IMR-90 (cell line): ENCODE data around the gene LRRC8E. TPM values are rescaled to one million over a fixed set of nuclear protein-coding genes. Genes with fewer than 3 reads are reported as not detected.

ENCODE experiments used
- ATAC-seq: fragments of 200-7000 bp; cut with Tn5 transposase; 2 replicates; pipeline ENCODE4 v1.9.1; 2020; ENCODE audit warnings: low read depth, mild to moderate bottlenecking, moderate library complexity
- BruUV-seq: library from RNA; stranded (reverse); fragments of 400-500 nt; replicated peaks from 2 replicates; lab custom pipeline; 2021; lab: Mats Ljungman, UMichigan
- CTCF ChIA-PET: fragments of 300-600 bp; formaldehyde crosslinking; extraction: SDS; loops from one replicate; lab custom pipeline; 2021; ENCODE audit warnings: antibody characterized with exemption; lab: Yijun Ruan, JAX
- POLR2A ChIA-PET: fragments of 300-600 bp; sonication (Branson Sonifier 250); formaldehyde crosslinking; loops from one replicate; lab custom pipeline; 2022; ENCODE audit warnings: antibody characterized with exemption; ENCODE audit not compliant: unreplicated experiment; lab: Charles Lee
- DNase-seq: peaks from one replicate; pipeline ENCODE4 v3.0.0; 2013
- H2AFZ ChIP-seq: replicated peaks from 2 replicates; pipeline ENCODE3; 2013; ENCODE audit warnings: low read length, mild to moderate bottlenecking; ENCODE audit not compliant: poor library complexity
- H2AK5ac ChIP-seq: 2 replicates; pipeline ENCODE4 v1.6.1; 2013; ENCODE audit warnings: low read depth, low read length, inconsistent platforms
- H2AK9ac ChIP-seq: replicated peaks from 2 replicates; pipeline ENCODE3; 2013; ENCODE audit warnings: mild to moderate bottlenecking, low read depth, low read length, moderate library complexity; ENCODE audit not compliant: poor library complexity
- H2BK120ac ChIP-seq: 2 replicates; pipeline ENCODE4 v1.6.1; 2013; ENCODE audit warnings: low read depth, low read length, inconsistent platforms
- H2BK15ac ChIP-seq: 3 replicates; pipeline ENCODE4 v1.6.1; 2013; ENCODE audit warnings: low read depth, low read length, inconsistent platforms
- H2BK20ac ChIP-seq: 2 replicates; pipeline ENCODE4 v1.6.1; 2013; ENCODE audit warnings: low read depth, mild to moderate bottlenecking, inconsistent platforms, low read length, moderate library complexity
- H2BK5ac ChIP-seq: 2 replicates; pipeline ENCODE4 v1.6.1; 2013; ENCODE audit warnings: mild to moderate bottlenecking, low read depth, low read length, inconsistent platforms; ENCODE audit not compliant: poor library complexity, severe bottlenecking
- H3K14ac ChIP-seq: replicated peaks from 2 replicates; pipeline ENCODE4 v1.6.1; 2013; ENCODE audit warnings: low read depth, low read length, inconsistent platforms
- H3K18ac ChIP-seq: 2 replicates; pipeline ENCODE4 v1.6.1; 2013; ENCODE audit warnings: low read depth, low read length, control low read depth
- H3K23ac ChIP-seq: 2 replicates; pipeline ENCODE4 v1.6.1; 2013; ENCODE audit warnings: low read depth, low read length, inconsistent platforms
- H3K27ac ChIP-seq: 2 replicates; pipeline ENCODE4 v1.5.1; 2013; ENCODE audit warnings: mild to moderate bottlenecking, control low read depth, low read length; ENCODE audit not compliant: insufficient read depth
- H3K27me3 ChIP-seq: 2 replicates; pipeline ENCODE4 v1.6.1; 2013; ENCODE audit warnings: low read length; ENCODE audit not compliant: control insufficient read depth, insufficient read depth
- H3K36me3 ChIP-seq: 2 replicates; pipeline ENCODE4 v1.6.1; 2013; ENCODE audit warnings: low read length, mixed read lengths; ENCODE audit not compliant: control insufficient read depth, insufficient read depth
- H3K4ac ChIP-seq: 2 replicates; pipeline ENCODE4 v1.6.1; 2013; ENCODE audit warnings: low read depth, low read length, inconsistent platforms
- H3K4me1 ChIP-seq: 2 replicates; pipeline ENCODE4 v1.6.1; 2013; ENCODE audit warnings: low read length, mixed read lengths; ENCODE audit not compliant: control insufficient read depth, insufficient read depth
- H3K4me2 ChIP-seq: 2 replicates; pipeline ENCODE4 v1.6.1; 2013; ENCODE audit warnings: low read depth, mild to moderate bottlenecking, control low read depth, low read length, moderate library complexity
- H3K4me3 ChIP-seq: 2 replicates; pipeline ENCODE4 v1.5.1; 2013; ENCODE audit warnings: low read depth, mild to moderate bottlenecking, control low read depth, low read length, moderate library complexity; ENCODE audit not compliant: insufficient read depth
- H3K56ac ChIP-seq: 2 replicates; pipeline ENCODE4 v1.6.1; 2013; ENCODE audit warnings: low read length, inconsistent platforms; ENCODE audit not compliant: insufficient read depth; ENCODE audit errors: extremely low read depth
- H3K79me1 ChIP-seq, 2 experiments: 2 replicates each; pipeline ENCODE4 v1.6.1; 2013; ENCODE audit warnings: low read length in 2 of 2, inconsistent platforms in 1 of 2, low read depth in 1 of 2
- H3K9ac ChIP-seq: 2 replicates; pipeline ENCODE4 v1.6.1; 2013; ENCODE audit warnings: low read depth, low read length, control low read depth
- H3K9me1 ChIP-seq: 2 replicates; pipeline ENCODE4 v1.6.1; 2013; ENCODE audit warnings: low read length, inconsistent platforms; ENCODE audit not compliant: insufficient read depth
- H3K9me3 ChIP-seq: 2 replicates; pipeline ENCODE4 v1.6.1; 2013; ENCODE audit warnings: low read length; ENCODE audit not compliant: control insufficient read depth, insufficient read depth
- H4K20me1 ChIP-seq: 2 replicates; pipeline ENCODE4 v1.6.1; 2013; ENCODE audit warnings: low read length, inconsistent platforms; ENCODE audit not compliant: insufficient read depth
- H4K5ac ChIP-seq: 2 replicates; pipeline ENCODE4 v1.6.1; 2013; ENCODE audit warnings: mild to moderate bottlenecking, low read depth, low read length, control low read depth
- H4K8ac ChIP-seq, 2 experiments: 2 replicates each; pipeline ENCODE4 v1.6.1; 2013; ENCODE audit warnings: low read depth in 2 of 2, low read length in 2 of 2, control low read depth in 1 of 2, inconsistent platforms in 1 of 2
- H4K91ac ChIP-seq: 2 replicates; pipeline ENCODE4 v1.6.1; 2013; ENCODE audit warnings: low read depth, low read length, inconsistent platforms; ENCODE audit not compliant: insufficient read depth
- BHLHE40 ChIP-seq: fragments of 150-350 bp; IDR thresholded peaks from 2 replicates; pipeline ENCODE4 v1.6.1; 2016; ENCODE audit warnings: mild to moderate bottlenecking, low read depth, low read length
- CEBPB ChIP-seq: IDR thresholded peaks from 2 replicates; pipeline ENCODE4 v1.6.1; 2012; ENCODE audit warnings: low read depth, low read length, improper control_type of control experiment
- CHD1 ChIP-seq: IDR thresholded peaks from 2 replicates; pipeline ENCODE4 v1.6.1; 2012; ENCODE audit warnings: low read depth, low read length, improper control_type of control experiment
- ELK1 ChIP-seq: fragments of 150-350 bp; IDR thresholded peaks from 2 replicates; pipeline ENCODE4 v1.6.1; 2016; ENCODE audit warnings: low read depth, mild to moderate bottlenecking, low read length, moderate library complexity, borderline replicate concordance
- FOS ChIP-seq: fragments of 150-350 bp; IDR thresholded peaks from 2 replicates; pipeline ENCODE4 v1.6.1; 2016; ENCODE audit warnings: low read depth, low read length
- MXI1 ChIP-seq: IDR thresholded peaks from 2 replicates; pipeline ENCODE4 v1.6.1; 2012; ENCODE audit warnings: low read depth, mild to moderate bottlenecking, low read length, moderate library complexity, borderline replicate concordance
- RAD21 ChIP-seq: IDR thresholded peaks from 2 replicates; pipeline ENCODE4 v1.6.1; 2012; ENCODE audit warnings: low read length, improper control_type of control experiment
- RCOR1 ChIP-seq: IDR thresholded peaks from 2 replicates; pipeline ENCODE4 v1.6.1; 2012; ENCODE audit warnings: mild to moderate bottlenecking, low read length, improper control_type of control experiment; ENCODE audit not compliant: insufficient replicate concordance
- SMC3 ChIP-seq: fragments of 150-350 bp; IDR thresholded peaks from 2 replicates; pipeline ENCODE4 v1.6.1; 2016; ENCODE audit warnings: low read depth, mild to moderate bottlenecking, antibody characterized with exemption, low read length, moderate library complexity
- whole genome bisulfite sequencing, 2 experiments: methylation state at CpG; one replicate each; pipeline versions ENCODE4 v1.1.5 to v1.1.7; 2013; ENCODE audit warnings: missing lambda C conversion rate in 2 of 2; ENCODE audit not compliant: insufficient read length in 1 of 2; ENCODE audit errors: extremely low coverage in 2 of 2; 5-methylcytosine and 5-hydroxymethylcytosine counted together
- dilution Hi-C: fragments of 300-500 bp; cut with HindIII; formaldehyde crosslinking; loops from one replicate; pipeline ENCODE4 v1.14.3; 2018; ENCODE audit warnings: low sequenced_read_pairs; ENCODE audit not compliant: unreplicated experiment
- in situ Hi-C: fragments of 300-500 bp; cut with MboI; formaldehyde crosslinking; loops from 3 replicates; pipeline ENCODE4 v1.14.3; 2019; ENCODE audit warnings: low sequenced_read_pairs, inconsistent platforms, mixed read lengths
- intact Hi-C: fragments of 100-400 bp; cut with micrococcal nuclease; formaldehyde crosslinking; loops from 2 replicates; pipeline ENCODE4 v1.10.0; 2022
- polyA plus RNA-seq, 3 experiments: library from polyadenylated mRNA; depleted of rRNA; stranded (reverse); fragments of >200 nt; gene quantifications; 2 replicates each; pipeline ENCODE4 v1.2.3, GENCODE V29; 2012; ENCODE audit warnings: low replicate concordance in 1 of 3
- total RNA-seq: library from RNA; depleted of rRNA; stranded (reverse); fragments of >200 nt; gene quantifications from 2 replicates; pipeline ENCODE4 v1.2.3, GENCODE V29; 2012

Gene LRRC8E
- total and polyA plus RNA-seq, 2 of the 4 experiments (the other 2 are of a cell fraction) = 6.4 to 7.2 TPM

GRCh38 chr19:7910321-7911161, 22.2 kb downstream of the LRRC8E start:
- Histone ChIP-seq H2AFZ (no peak overlapping the region), H3K36me3 (peaks cover 34% of the 10 kb centered on the region), H4K20me1 (peaks cover 35% of the 10 kb centered on the region), H3K4me1 (no peaks in the 10 kb centered on the region), H4K91ac (no peak overlapping the region), H3K23ac (no peak overlapping the region), H3K4ac (no peak overlapping the region), H3K4me3 (no peak overlapping the region), H3K9me3 (no peaks in the 10 kb centered on the region), H2BK5ac (no peak overlapping the region), H4K8ac (no peak overlapping the region), H3K4me2 (no peak overlapping the region), H2AK5ac (no peak overlapping the region), H3K18ac (no peak overlapping the region), H3K14ac (no peak overlapping the region), H2BK20ac (no peak overlapping the region), H4K5ac (no peak overlapping the region), H2BK15ac (no peak overlapping the region), H3K27me3 (peaks cover 3% of the 10 kb centered on the region), H2BK120ac (no peak overlapping the region), H3K79me1 (peaks cover 2 to 24% of the 10 kb centered on the region in 2 experiments; a peak in 3 of 4 replicates), H3K9me1 (no peaks in the 10 kb centered on the region; the same call in 1 of the 2 replicates), H3K56ac (no peak overlapping the region), H3K9ac (no peak overlapping the region), H3K27ac (no peak overlapping the region), H2AK9ac (no peak overlapping the region)
- in situ Hi-C loops (no loop called here), intact Hi-C loops (no loop called here), dilution Hi-C loops (no loop called here)
- no peak for TF ChIP-seq BHLHE40
- no peak for TF ChIP-seq ELK1
- TF ChIP-seq FOS = no peak
- no peak for TF ChIP-seq CEBPB
- no peak for TF ChIP-seq RAD21
- no peak for TF ChIP-seq MXI1
- TF ChIP-seq CHD1 = no peak
- TF ChIP-seq RCOR1 = no peak
- TF ChIP-seq SMC3 = no peak
- 92% methylated on average over 24 of the region's 54 CpGs; no CpG with 5 or more reads in 1 of the 2 experiments for WGBS, 2 experiments
- BruUV-seq = no TSS peak
- POLR2A ChIA-PET = no interaction called here
- no peak for DNase-seq
- no peak for ATAC-seq
- CTCF ChIA-PET = no interaction called here
